ENCODE data around the gene SEMA4D.

GRCh38 chr9:89475891-89476440 is 21.9 kb downstream of the SEMA4D start:
- no peak for TF ChIP-seq CTCF (IDR thresholded peaks at IDR 0.05)
- no peak for TF ChIP-seq POLR2A (IDR thresholded peaks at IDR 0.05)
